HepG2 (cell line): ENCODE data around the gene USP40. TPM values are rescaled to one million over a fixed set of nuclear protein-coding genes. Genes with fewer than 3 reads are reported as not detected.

Experiments
- ATAC-seq: fragments of 200-7000 bp; cut with Tn5 transposase; 3 replicates; pipeline ENCODE4 v1.9.1; 2020; ENCODE audit warnings: mild to moderate bottlenecking, moderate library complexity
- BruUV-seq: library from RNA; stranded (reverse); fragments of 400-500 nt; replicated peaks from 2 replicates; lab custom pipeline; 2021; lab: Mats Ljungman, UMichigan
- CTCF ChIA-PET: fragments of 300-600 bp; formaldehyde crosslinking; extraction: SDS; loops from one replicate; lab custom pipeline; 2021; ENCODE audit warnings: low total read pairs, inconsistent platforms, low intra/inter-chr PET ratio; lab: Yijun Ruan, JAX
- POLR2A ChIA-PET: fragments of 350-600 bp; sonication (Branson Sonifier 250); formaldehyde crosslinking; loops from one replicate; lab custom pipeline; 2020; ENCODE audit warnings: antibody characterized with exemption, inconsistent platforms; lab: Yijun Ruan, JAX
- DNase-seq: peaks from one replicate; pipeline ENCODE4 v3.0.0-alpha.2; 2015; ENCODE audit warnings: low spot score
- FAIRE-seq: peaks from 3 replicates; lab custom pipeline; 2011; peaks lifted over from hg19 to GRCh38; lab: Jason Lieb, UNC
- H2AFZ ChIP-seq: one replicate; pipeline ENCODE4 v1.6.1; 2011; ENCODE audit warnings: low read length, inconsistent platforms
- H3K27ac ChIP-seq: fragments of 300-600 bp; 3 replicates; pipeline ENCODE4 v1.8.0; 2011; ENCODE audit warnings: mixed run types, mild to moderate bottlenecking, mixed read lengths, low read length, inconsistent platforms; ENCODE audit not compliant: insufficient read depth; ENCODE audit errors: extremely low read length
- H3K27me3 ChIP-seq, 2 experiments: fragments of 200-600 bp in 1 of 2; 2 replicates in 1 of 2; 3 replicates in 1 of 2; pipeline versions ENCODE4 v1.6.0 to v1.8.0; 2011; ENCODE audit warnings: low read length in 2 of 2, mild to moderate bottlenecking in 2 of 2, moderate library complexity in 2 of 2, inconsistent platforms in 1 of 2; ENCODE audit not compliant: insufficient read depth in 2 of 2, control insufficient read depth in 1 of 2
- H3K36me3 ChIP-seq, 2 experiments: fragments of 200-600 bp in 1 of 2; replicated peaks in 1 of 2; 2 replicates in 1 of 2; 3 replicates in 1 of 2; pipeline versions ENCODE4 v1.5.1 to v1.8.0; 2011; ENCODE audit warnings: low read length in 2 of 2, inconsistent platforms in 1 of 2; ENCODE audit not compliant: insufficient read depth in 2 of 2, control insufficient read depth in 1 of 2
- H3K4me1 ChIP-seq: 2 replicates; pipeline ENCODE4 v1.5.1; 2012; ENCODE audit warnings: low read length, inconsistent platforms; ENCODE audit not compliant: insufficient read depth
- H3K4me2 ChIP-seq: 2 replicates; pipeline ENCODE4 v1.6.0; 2011; ENCODE audit warnings: low read depth, low read length, inconsistent platforms
- H3K4me3 ChIP-seq, 3 experiments: fragments of 200-600 bp in 1 of 3; sonication (generic), shearing (Covaris generic) in 1 of 3; replicated peaks in 1 of 3; 2 replicates each; pipeline ENCODE4 v1.5.1; 2011 to 2016; ENCODE audit warnings: low read length in 3 of 3, inconsistent platforms in 2 of 3, low read depth in 2 of 3, mild to moderate bottlenecking in 2 of 3, control low read depth in 1 of 3, mixed read lengths in 1 of 3; ENCODE audit not compliant: insufficient read depth in 1 of 3
- H3K79me2 ChIP-seq: one replicate; pipeline ENCODE4 v1.6.1; 2011; ENCODE audit warnings: low read length, inconsistent platforms; ENCODE audit not compliant: insufficient read depth
- H3K9ac ChIP-seq: 2 replicates; pipeline ENCODE4 v1.6.0; 2011; ENCODE audit warnings: mild to moderate bottlenecking, low read depth, low read length, inconsistent platforms; ENCODE audit not compliant: insufficient read depth
- H3K9me3 ChIP-seq: 2 replicates; pipeline ENCODE4 v1.5.1; 2012; ENCODE audit warnings: mild to moderate bottlenecking, low read length
- H4K20me1 ChIP-seq: 2 replicates; pipeline ENCODE4 v1.6.0; 2011; ENCODE audit warnings: inconsistent platforms, mild to moderate bottlenecking, low read length, moderate library complexity; ENCODE audit not compliant: insufficient read depth
- NFRKB ChIP-seq: fragments of 450-650 bp; IDR thresholded peaks from 2 replicates; pipeline ENCODE4 v1.6.1; 2017
- SP2 ChIP-seq: sonication (generic); formaldehyde crosslinking; IDR thresholded peaks from 2 replicates; pipeline ENCODE4 v1.5.1; 2020; ENCODE audit warnings: mild to moderate bottlenecking, missing genetic modification reagents
- WGBS: methylation state at CpG from one replicate; pipeline ENCODE4 v1.1.6; 2017; ENCODE audit warnings: low lambda C conversion rate; 5-methylcytosine and 5-hydroxymethylcytosine counted together
- in situ Hi-C: cut with HindIII; loops from 2 replicates; pipeline ENCODE4 v1.10.0; 2017; ENCODE audit warnings: low pct_unique_long_range_greater_than_20kb; ENCODE audit not compliant: extremely low pct_ligation_motif_present
- intact Hi-C: fragments of 100-400 bp; cut with micrococcal nuclease; formaldehyde crosslinking; loops from one replicate; pipeline ENCODE4 v1.10.0; 2022; ENCODE audit not compliant: unreplicated experiment
- polyA plus RNA-seq, 8 experiments: library from polyadenylated mRNA; depleted of rRNA in 3 of 8; stranded (reverse) in 7 of 8; unstranded in 1 of 8; fragments of >200 nt; fragmentation: Illumina TruSeq in 4 of 8; extraction: Trizol in 4 of 8; gene quantifications; 2 replicates each; pipeline versions ENCODE4 v1.2.1 to v1.2.3, GENCODE V29; 2011 to 2016; ENCODE audit warnings: low read depth in 4 of 8, missing spikeins in 1 of 8, mixed read lengths in 1 of 8; ENCODE audit not compliant: insufficient read depth in 1 of 8
- total RNA-seq, 5 experiments: library from RNA; depleted of rRNA; stranded (reverse); fragments of >200 nt; fragmentation: Illumina TruSeq; extraction: Trizol; gene quantifications; 2 replicates each; pipeline ENCODE4 v1.2.3, GENCODE V29; 2016; ENCODE audit warnings: low read depth in 1 of 5
- TF ChIP-seq, protein P1 (sequence below): sonication (generic); formaldehyde crosslinking; IDR thresholded peaks from 2 replicates; pipeline ENCODE4 v1.5.0; 2020; ENCODE audit warnings: missing genetic modification reagents, mild to moderate bottlenecking, borderline replicate concordance
- TF ChIP-seq, protein P2 (sequence below): conservative IDR thresholded peaks from 2 replicates; pipeline ENCODE4 v1.6.1; 2018; ENCODE audit warnings: missing genetic modification reagents

Gene USP40
- total and polyA plus RNA-seq, 2 of the 13 experiments (the other 11 are each of a cell fraction or from before 2014, with no cell fraction given), result 41.0 to 46.3 TPM

DNA sequence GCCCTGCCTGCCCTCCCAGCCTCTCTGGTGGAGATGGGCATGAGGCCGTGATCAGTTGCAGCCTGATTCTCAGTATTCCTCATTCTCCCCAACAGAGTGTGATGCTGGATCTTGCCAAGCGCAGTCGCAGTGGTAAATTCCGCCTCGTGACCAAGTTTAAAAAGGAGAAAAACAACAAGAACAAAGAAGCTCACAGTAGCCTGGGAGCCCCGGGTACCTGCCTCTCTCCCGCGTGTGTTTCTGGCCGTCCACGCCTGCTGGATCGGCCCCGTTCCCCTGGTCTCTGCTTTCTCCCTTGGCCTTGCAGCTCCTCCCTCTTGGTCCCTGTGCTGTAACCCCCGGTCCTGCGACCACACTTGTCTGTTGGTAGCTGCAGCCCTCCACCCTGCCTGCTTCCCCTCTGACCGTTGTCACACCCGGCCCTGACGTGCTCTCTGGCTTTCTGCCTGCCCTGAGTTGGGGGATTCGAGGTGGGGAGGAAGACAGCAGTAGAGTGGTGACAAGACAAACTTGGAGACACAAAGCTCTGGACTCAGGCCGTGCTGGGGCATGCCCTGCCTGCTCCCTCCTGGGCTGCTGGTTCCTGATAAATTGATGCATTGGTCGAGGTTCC lies 99.5 kb downstream of the USP40 start:
- H2AFZ ChIP-seq, result no peak overlapping the region
- peaks cover 41 to 64% of the 10 kb centered on the region in 2 experiments; a peak in 4 of 5 replicates for H3K36me3 ChIP-seq
- H4K20me1 ChIP-seq, result no peaks in the 10 kb centered on the region
- H3K27ac ChIP-seq, result no peak overlapping the region
- DNase-seq, result no peak
- intact Hi-C loops, result no loop called here
- TF ChIP-seq, protein P1, sequence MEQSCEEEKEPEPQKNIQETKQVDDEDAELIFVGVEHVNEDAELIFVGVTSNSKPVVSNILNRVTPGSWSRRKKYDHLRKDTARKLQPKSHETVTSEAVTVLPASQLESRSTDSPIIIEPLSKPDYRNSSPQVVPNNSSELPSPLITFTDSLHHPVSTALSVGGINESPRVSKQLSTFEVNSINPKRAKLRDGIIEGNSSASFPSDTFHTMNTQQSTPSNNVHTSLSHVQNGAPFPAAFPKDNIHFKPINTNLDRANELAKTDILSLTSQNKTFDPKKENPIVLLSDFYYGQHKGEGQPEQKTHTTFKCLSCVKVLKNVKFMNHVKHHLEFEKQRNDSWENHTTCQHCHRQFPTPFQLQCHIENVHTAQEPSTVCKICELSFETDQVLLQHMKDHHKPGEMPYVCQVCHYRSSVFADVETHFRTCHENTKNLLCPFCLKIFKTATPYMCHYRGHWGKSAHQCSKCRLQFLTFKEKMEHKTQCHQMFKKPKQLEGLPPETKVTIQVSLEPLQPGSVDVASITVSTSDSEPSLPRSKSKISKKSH (CRISPR knock-in tag), result peak; percentile 17; the same call in 1 of the 2 replicates
- TF ChIP-seq NFRKB (no peak), SP2 (CRISPR knock-in tag) (no peak)
- TF ChIP-seq, protein P2, sequence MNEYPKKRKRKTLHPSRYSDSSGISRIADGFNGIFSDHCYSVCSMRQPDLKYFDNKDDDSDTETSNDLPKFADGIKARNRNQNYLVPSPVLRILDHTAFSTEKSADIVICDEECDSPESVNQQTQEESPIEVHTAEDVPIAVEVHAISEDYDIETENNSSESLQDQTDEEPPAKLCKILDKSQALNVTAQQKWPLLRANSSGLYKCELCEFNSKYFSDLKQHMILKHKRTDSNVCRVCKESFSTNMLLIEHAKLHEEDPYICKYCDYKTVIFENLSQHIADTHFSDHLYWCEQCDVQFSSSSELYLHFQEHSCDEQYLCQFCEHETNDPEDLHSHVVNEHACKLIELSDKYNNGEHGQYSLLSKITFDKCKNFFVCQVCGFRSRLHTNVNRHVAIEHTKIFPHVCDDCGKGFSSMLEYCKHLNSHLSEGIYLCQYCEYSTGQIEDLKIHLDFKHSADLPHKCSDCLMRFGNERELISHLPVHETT (CRISPR knock-in tag), result no peak
- ChIA-PET CTCF (no interaction called here), POLR2A (interaction anchor here (0.9 kb wide), 1 partner anchor 79 kb away, joined by 3 read pairs; no protein-coding TSS in a partner anchor)
- no peaks in the 10 kb centered on the region for H3K9me3 ChIP-seq
- no peaks in the 10 kb centered on the region for H3K79me2 ChIP-seq
- H3K4me3 ChIP-seq, result no peak overlapping the region
- no peaks in the 10 kb centered on the region for H3K4me1 ChIP-seq
- FAIRE-seq, result no peak
- in situ Hi-C loops, result no loop called here
- H3K27me3 ChIP-seq, result no peaks in the 10 kb centered on the region
- BruUV-seq, result no TSS peak
- no peak overlapping the region for H3K9ac ChIP-seq
- WGBS, result 96% methylated on average over 20 of the region's 20 CpGs
- H3K4me2 ChIP-seq, result no peak overlapping the region
- no peak for ATAC-seq
